Fibroblast of skin of right biceps (primary cell): ENCODE results near the gene CACNG5.

ENCODE experiments used
- DNase-seq: peaks from one replicate; pipeline ENCODE4 v3.0.0-alpha.2; 2013

CACNG5 gene

DNA sequence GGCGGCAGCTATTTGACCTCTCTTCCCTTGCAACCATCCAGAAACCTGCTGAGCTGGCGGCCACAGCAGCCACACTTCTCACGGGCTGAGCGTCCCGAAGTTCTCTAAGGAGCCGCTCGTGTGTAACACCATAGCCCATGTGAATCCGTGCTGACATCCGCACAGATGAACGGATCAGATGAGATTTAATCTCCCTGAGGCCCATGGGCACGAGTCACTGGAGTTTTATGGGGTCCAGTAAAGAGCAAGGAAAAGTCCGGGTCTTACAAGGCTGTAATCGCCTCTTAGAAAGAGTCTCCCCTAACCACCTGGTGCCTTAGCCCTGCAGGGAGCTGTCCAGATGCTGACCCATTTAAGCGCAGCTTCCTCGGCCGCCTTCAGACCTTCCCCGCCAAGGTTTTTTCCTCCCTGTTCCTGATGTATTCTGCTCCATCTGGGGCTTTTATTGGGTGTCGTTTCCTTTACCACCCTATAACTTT is 5.5 kb upstream of the CACNG5 start:
- peak; percentile 57 for DNase-seq

DNA sequence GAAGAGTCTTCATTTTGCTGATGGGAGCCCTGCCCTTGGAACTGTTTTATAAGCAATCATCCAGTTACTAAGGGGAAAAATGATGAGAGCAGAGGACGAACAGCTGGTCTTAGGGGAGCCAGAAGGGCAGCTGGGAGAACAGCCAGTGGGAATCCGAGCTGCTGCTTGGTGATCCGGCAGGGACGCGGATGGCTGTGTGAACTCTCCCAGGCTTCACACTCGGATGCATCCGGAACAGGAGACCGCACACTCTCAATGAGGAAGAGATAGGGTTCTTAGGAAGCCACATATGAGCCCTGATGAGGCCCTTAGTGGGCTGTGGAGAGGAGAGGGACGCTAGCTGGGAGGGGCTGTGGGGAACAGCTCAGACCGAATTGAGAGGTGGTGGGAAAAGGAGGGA is 5.0 kb upstream of the CACNG5 start:
- DNase-seq = no peak

DNA sequence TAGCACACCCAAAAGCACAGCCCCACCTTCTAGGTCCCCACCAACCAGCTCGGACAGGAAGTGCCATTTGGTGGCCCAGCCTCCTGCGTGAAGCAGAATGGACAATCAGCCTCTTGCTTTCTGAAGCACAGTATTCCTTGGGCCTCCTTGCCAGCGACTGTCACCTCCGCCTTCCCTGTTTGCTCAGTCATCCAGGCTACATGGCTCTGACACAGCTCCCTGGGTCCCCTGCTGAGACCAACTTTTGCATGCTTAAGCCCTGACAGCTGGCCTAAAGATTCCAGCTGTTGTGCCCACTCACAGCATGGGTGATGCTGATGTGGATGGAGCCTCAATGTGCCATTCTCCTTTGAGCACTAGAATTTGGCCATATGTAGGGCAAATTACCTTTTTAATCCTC is 4.5 kb upstream of the CACNG5 start:
- DNase-seq = no peak

DNA sequence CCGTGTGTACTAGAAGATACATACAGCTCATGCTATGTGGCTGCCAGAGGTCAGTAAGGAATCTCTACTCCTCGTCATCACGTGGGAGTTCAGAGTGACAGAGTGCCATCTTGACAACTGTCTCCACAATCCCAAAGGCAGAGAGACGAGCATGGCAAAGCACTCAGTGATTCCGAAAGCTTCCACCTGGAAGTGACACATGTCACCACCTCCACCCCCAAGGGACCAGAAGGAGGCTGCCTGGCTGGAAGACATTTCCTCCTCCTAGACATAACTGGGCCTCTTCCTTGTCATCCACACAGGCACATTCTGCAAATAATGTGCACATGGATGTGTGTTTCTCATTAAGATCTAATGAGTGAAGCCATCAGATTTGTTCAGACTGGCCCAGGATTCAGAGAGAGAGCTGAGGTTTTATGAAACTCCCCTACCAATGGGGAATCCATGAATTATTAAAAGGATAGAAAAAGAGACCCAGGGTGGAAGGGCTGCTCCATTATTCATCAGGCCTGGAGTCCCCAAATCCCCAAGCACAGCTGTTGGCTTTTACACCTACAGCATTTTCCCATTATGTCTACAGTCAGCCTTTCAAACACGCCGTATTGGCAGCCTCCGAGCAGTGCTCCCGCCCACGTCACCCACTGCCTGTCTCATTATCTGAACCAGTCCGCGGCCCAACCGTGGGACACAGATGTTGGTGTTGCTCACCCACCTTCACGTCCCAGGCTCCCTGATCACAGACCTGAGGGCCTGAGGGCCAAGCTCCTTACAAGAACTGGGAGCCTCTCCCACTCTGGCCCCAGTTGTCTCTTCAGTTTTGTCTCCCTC is 3.3 kb upstream of the CACNG5 start:
- DNase-seq = no peak

DNA sequence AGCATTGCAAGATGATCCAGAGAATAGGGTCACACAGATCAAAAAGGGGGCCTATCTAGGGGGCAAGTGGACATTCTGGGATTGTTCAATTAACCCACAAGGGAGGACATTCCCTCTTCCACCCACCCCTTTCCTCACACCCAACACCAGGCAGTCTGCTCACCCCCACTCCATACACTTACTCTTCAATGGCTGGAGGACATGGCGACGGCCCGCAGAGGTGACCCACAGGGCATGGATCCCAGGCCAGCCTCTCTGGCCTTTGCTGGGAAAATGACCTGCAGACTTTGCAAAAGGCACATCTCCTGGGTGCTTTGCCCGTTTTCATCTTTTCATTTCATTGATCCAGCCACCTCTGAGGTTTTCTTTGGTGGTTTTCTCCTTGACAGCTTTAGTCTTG is 1.7 kb upstream of the CACNG5 start:
- DNase-seq = no peak

DNA sequence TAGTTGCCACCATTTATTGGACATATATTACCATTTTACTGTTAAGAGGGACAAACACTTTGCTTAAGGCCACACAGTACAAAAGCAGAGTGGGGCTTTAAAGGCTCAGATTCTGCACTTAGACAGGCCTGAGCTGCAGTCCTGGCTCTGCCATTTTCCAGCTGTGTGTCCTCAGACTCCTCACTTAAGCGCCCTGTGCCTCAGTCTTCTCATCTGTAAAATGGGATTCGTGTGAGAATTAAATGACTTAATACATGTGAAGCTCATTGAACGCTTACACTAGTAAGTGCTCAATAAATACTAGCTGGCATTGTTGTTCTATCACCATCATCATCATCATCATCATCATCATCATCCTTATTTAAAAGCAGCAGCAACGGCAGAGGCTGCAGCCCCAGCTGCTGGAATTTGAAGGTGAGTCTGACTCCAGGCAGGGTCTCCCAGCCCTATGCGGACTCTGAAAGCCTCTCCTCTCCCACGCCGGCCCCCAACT is 445 bp upstream of the CACNG5 start:
- DNase-seq = no peak

DNA sequence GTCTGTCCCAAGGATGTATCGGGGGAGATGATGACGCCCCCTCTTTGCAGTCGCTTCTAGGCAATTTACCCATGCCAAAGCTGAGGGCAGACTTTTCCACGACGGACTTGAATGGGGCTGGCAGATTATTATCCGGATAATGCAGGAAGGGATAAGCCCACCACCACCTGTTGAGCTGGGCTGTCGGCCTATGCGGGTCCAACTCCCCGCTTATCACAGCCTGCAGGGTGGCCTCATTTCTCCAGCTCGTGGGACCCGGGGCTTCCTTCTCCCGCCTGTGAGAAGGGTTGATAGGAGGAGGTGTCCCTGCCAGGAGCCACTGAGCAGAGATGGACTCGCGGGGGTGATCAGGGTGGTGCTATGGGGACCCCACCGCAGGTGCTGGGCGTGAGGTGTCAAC is 559 bp downstream of the CACNG5 start:
- DNase-seq = no peak

DNA sequence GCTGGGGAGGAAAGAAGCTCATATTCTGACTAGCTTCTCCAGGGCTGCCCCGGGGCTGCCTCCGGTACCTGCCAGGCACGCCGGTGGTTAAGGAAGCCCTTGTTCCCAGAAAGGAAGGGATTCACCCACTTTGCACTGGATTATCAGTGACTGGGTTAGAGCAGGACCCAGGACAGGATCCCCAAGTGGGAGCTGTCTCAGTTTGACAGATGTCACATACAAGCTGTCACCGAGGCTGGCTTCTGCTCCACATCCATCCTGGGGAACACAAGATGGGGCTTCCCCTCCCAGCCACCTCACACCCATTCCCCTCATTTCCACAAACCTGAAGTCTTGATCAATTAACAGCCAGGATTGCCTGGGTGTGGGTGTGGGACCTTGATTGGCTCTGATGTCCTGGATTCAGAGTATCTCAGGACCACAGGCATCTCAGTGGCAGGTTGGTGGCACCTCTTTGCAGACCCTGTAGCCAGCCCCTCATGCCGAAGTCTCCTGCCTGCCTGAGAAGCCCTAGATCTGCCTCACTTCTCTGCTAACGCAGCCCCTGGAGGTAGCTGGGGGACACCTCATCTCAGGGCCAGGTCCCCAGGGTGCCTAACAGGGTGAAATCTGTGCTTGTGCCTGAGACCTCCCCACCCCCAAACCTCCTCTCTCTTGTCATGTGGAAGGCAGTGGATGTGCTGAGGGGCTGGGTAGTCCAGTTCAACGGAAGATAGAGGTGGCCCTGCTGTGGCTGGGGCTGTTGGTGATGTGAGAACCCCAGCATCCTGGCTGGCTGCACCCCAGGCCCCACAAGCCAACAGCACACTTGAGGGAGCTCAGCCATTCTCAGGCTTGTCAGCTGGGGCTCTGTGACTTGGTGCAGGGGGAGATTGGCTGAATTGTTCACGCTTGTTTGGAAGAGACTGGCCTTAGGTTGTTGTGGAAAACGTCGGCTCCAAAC is 1.4 kb downstream of the CACNG5 start:
- no peak for DNase-seq

DNA sequence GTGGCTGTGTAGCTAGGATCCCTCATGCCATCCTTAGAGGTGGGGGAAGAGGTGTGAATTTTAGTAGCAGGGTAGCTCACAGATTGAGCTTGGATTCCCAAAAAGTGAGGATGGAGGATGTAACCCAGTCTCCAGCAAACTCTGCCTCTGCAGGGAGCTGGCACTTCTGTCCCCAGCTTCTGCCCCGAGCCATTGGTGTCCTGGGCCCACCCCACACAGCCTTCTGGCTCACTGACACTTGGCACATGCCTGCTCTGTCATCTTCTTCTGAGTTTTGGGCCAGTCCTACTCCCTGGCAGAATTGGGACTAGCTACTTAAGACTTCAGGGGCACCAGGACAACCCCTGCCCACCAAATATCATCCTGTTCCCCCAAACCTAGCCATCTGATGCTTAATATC is 2.3 kb downstream of the CACNG5 start:
- no peak for DNase-seq

DNA sequence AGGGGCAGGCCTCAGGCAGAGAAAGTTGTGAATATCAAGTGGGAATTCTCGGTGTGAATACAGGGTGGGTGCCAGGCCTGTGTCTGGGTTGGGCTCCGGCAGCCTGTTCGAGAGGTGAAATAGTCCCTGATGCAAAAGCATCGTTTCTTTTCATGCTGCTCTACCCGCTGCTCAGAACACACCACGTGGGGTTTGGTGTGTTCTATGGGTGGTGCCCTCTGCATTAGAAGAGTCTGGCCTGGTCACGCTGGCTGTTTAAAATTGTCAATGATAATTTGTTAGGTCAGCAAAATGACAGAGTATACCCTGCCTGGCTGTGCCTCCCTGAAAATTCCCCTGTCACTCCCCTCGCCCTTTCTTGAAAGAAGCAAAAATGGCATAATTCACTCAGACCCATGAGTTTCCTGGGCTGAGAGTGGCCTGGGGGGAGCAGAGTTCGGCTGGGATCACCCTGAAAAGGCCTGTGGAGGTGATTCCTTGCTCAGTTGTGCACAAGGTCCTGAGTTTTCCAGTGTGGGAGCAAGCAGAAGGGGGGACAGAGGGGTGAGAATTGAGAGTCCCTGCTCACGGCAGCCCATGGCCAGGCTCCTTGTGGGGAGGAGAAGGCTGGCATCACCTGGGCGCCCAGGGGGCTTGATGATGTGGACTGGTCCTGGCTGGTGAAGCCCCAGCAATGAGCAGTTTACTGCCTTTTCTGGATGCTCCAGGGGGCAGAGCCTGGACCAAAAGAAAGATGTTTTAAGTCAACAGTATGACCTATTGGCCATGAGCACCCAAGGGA is 3.2 kb downstream of the CACNG5 start:
- no peak for DNase-seq

DNA sequence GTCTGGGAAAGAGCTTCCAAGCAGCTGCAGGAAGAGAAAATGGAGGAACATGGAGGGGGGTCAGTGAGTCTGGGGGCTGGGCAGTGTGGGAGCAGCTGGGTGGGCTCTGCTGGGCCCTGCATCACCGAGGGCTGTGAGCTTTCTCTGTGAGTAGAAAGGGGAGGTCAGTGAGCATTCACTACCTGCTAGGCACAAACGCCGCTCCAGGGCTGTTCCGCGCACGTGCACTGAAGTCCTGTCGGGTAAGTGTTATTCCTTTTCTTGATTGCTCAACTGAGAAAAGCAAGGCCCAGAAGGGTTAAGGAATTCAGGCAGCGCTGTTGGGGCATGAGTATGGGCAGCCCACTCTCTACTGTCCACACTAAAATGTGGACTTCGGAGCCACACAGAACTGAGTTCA is 4.7 kb downstream of the CACNG5 start:
- DNase-seq = no peak

DNA sequence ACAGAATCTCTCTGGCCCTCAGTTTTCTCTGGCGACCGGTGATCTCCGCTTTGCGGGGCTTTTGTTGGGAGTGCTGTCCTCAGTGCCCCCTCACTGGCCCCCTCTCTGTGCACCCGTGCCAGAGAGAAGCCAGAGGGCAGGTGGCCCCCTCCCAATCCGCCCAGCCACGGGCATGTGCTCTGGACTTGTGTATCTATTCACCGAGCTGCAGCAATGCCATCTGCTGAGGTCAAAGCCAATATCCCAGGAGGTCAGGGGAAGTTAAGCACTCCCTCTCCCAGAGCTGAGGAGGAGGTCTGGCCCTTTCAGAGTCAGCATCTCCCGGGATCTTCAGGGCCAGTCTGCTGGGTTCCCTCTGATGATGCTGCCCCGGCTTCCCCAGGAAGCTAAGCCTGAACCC is 5.1 kb downstream of the CACNG5 start:
- no peak for DNase-seq

DNA sequence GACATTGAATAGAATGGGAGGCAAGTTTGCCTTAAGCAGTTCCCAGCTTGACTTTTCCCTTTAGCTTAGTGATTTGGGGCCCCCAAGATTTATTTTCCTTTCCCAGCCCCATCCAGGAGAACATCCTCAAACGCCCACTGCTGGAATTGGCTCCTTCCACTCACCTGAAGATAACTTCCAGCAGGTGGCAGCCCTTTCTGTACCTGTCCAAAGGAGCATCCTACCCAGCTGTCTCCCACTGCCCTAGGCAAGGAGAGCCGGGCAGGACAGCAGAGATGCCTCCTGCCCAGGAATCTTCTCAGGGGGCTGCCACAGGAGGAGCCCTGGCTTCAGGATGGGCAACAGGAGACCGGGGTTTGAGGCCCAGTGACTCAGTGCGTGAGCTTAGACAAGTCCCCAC is 6.4 kb downstream of the CACNG5 start:
- DNase-seq = no peak

DNA sequence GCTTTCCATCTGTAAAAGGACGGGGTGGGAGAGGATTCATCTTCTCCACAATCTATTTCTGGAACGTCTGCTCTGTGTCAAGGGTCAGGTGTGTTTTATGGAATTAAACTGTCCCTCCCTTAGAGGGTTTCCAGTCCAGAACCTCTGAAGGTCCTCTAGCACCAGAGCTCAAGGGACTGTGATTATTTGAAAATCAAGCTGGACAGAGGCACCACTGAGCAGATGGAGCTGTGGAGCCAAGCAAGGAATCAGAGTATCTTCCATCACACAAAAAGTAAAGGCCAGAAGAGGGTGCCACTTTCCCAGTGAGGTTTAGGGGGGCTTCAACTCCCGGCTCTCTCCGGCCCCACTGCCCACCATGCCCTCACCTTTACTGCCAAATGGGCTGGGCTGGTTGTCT is 6.8 kb downstream of the CACNG5 start:
- no peak for DNase-seq

DNA sequence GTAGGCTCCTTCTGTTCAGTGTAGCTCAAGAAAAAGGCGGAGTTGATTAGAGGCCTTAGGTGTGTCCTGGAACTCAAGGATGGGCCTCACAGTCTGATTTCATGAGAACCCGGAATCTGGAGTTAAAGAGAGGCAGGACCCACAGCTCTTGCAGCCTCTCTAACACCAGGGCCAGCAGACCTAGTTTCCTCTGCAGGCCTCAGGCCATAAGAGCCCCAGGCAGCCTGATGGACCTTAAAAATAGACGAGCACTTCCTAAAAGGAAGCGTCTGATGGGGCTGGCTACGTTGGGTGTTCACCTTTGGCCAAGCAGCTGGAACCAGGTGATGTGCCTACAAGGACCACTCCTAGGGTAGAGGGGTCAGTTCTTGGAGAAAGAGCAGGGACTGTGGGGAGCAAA is 7.6 kb downstream of the CACNG5 start:
- DNase-seq = no peak

DNA sequence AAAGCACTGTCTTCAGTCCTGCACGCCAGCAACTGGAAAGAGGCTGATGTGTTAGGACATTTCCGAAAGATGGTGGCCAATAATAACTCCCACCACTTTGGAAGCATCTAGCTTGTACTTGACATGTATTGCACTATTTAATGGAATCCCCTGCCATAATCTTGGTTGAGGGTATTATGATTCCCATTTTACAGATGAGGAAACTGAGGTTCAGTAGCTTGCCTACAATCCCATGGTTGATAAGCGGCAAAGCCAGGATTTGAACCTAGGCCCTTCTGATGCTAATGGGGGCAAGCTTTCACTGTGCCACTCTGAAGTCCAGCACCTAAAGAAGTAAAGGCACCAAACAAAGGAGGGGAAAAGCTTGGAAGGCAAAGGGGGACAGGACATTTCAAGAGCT is 8.0 kb downstream of the CACNG5 start:
- no peak for DNase-seq

DNA sequence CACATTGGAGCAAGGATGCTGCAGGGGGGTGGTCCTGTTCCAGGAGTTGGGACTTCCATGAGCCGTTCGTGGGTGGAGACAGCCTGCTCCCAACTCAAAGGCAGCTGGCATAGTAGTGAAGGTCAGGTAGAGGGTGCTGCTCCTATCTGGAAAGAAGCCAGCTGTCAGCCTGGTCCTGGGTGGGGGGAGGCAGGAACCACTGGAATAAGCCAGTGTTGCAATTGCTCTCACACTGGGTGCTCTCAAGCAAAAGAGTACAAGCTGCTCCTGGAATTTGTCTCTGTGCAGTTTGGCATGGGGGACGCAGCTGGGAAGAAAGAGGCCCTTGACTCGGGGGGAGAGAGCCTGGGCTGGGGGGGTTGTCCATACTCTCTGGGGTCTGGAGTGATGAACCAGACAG is 8.7 kb downstream of the CACNG5 start:
- no peak for DNase-seq

DNA sequence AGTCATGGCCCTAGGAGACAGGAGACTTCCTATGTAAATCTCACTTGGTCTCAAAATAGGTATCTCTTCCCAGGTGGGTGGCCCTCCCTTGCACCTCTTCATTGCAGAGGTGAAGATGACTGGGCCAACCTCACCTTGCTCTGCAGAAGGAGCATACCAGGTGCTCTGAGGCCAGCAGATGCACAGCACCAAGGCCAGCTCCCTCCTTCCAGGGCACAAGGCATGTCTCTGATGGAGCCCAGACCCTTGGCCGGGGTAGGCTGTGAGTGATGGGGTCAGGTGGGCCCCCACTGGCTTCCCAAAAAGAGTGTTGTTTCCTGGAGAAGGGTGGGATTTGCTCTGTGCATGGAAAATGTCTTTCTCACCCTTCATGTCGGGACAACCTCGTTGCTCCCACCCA is 12.8 kb downstream of the CACNG5 start:
- no peak for DNase-seq

DNA sequence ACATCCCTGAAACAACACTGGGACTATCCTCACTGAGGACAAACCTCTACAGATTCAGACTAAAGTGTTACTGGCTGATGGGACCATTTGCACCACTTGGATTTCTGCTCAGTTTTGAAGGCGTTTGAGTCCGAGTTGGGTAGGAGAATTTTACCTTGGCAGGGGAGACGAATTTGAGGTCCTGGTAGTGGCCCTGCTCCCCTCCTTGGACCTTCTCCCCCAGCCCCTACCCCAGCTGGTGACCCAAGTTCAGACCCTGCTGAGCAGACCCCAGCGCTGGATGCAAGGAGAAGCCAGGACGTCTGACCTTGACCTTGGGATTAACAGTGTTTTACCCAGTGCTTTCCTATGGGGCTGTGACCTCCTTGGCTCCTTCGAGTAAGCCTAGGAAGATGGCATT is 13.6 kb downstream of the CACNG5 start:
- DNase-seq = no peak

DNA sequence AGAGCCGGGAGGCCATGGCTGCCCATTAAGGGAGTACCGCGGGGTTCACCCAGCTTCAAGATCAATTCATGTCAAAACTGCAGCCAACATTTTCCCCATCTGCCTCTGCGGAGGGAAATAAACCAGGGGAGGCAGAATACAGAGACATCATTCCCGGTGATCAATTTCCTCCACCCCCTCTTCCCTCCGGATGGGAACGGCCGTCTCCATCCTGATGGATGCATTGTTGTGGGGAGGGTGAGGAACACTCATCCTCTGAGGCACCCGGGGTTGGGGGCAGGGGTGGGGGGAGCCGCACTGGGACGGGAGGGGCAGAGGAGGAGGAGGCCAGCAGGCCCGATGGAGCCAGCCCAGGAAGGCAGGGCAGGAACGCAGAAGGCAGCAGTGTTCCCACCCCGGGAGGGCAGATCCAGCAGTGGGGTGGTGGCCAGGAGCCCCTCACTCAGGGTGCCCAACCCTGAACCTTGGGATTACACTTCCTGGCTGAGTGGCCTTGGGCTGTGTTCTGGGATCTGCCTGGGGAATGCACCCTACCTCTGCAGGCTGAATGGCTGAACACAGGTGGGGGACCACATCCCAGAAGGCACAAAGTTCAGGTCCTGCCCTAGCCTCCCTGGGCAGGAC is 14.2 kb downstream of the CACNG5 start:
- no peak for DNase-seq

DNA sequence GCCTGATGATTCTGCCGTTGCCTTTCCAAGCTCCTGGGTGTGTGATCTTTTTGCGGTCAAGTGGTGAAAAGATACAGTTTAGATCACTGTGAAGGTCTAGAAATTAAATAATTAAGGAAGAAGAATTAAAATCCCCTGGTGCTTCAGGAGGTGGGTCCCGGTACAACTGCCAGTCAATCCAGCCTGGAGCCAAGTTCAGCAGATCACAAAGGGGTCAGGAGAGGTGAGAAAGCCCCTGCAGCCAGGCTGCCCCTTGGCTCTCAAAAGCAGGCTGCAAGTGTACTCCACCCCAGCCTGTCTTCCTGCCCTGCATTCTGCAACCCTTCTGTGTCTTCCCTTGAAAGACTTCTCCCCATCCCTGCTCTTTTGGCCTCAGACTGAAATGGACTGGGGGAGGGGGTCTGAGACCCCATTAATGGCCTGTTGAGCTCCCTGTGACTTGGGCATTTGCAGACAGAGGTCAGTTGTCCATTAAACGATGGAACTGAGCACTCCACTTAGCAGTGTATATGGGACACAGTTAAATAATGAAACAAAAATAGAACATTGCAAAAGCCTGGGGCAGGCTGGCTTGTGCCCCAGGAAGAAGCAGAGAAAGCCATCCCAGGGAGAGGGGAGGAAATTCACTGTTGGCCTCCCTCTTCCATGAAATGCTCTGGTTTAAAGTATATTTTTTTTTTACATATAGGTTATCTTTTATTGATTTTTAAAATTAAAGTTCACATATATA is 15.1 kb downstream of the CACNG5 start:
- no peak for DNase-seq

DNA sequence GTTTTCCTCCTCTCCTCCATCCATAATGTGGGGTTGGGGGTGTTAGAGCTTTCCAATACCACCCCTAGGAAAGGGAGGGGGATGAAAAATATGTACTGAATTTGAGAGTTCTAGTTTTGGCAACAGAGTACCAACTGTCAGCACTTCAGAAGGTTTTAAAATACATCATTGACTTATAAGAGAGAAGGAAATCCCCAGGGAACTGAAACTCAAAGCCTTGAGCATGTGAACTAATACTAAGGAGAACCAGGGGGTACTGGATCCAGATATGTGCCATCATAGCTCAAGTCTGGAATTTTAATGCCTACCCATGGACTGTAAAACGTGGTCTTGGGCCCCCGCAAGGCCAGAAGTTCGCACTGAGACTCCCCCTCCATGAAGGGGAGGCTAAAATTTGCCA is 15.8 kb downstream of the CACNG5 start:
- DNase-seq = no peak
